BE2C (cell line): ENCODE measurements around the gene WDR45B.

Experiments
- DNase-seq: peaks from one replicate; pipeline ENCODE4 v3.0.0-alpha.2; 2020
- H3K27me3 ChIP-seq: fragments of 250-450 bp; sonication (Bioruptor Pico); 2 replicates; pipeline ENCODE4 v1.5.1; 2020; ENCODE audit warnings: mild to moderate bottlenecking
- H3K36me3 ChIP-seq: fragments of 250-450 bp; sonication (Bioruptor Pico); 2 replicates; pipeline ENCODE4 v1.5.1; 2020; ENCODE audit warnings: mild to moderate bottlenecking
- H3K4me1 ChIP-seq: fragments of 250-450 bp; sonication (Bioruptor Pico); 2 replicates; pipeline ENCODE4 v1.5.1; 2020
- H3K4me3 ChIP-seq: 2 replicates; pipeline ENCODE4 v1.5.1; 2011; ENCODE audit warnings: low read depth, low read length
- H3K9me3 ChIP-seq: fragments of 250-450 bp; sonication (Bioruptor Pico); 2 replicates; pipeline ENCODE4 v1.5.1; 2020
- CTCF ChIP-seq: IDR thresholded peaks from 2 replicates; pipeline ENCODE4 v1.5.1; 2012; ENCODE audit warnings: mild to moderate bottlenecking, low read depth, low read length

WDR45B gene

GRCh38 chr17:82693168-82693867 is 45.1 kb upstream of the WDR45B start:
- Histone ChIP-seq H3K27me3 (peaks cover 6% of the 10 kb centered on the region; the same call in 1 of the 2 replicates), H3K4me1 (no peaks in the 10 kb centered on the region; the same call in 1 of the 2 replicates)

GRCh38 chr17:82692268-82692667 is 44.0 kb upstream of the WDR45B start:
- Histone ChIP-seq H3K4me1 (no peaks in the 10 kb centered on the region; the same call in 1 of the 2 replicates), H3K4me3 (no peak overlapping the region), H3K36me3 (no peaks in the 10 kb centered on the region), H3K9me3 (no peaks in the 10 kb centered on the region), H3K27me3 (peaks cover under 1% of the 10 kb centered on the region; the same call in 1 of the 2 replicates)
- no peak for TF ChIP-seq CTCF
- DNase-seq: no peak

More at GRCh38 chr17:82693168-82693867, 45.1 kb upstream of the WDR45B start:
- TF ChIP-seq CTCF: no peak
- Histone ChIP-seq H3K9me3 (no peaks in the 10 kb centered on the region), H3K4me3 (no peak overlapping the region), H3K36me3 (no peaks in the 10 kb centered on the region)
- DNase-seq: no peak

GRCh38 chr17:82691714-82692113 is 43.5 kb upstream of the WDR45B start:
- no peak for TF ChIP-seq CTCF
- no peak for DNase-seq
- Histone ChIP-seq H3K4me1 (no peaks in the 10 kb centered on the region; the same call in 1 of the 2 replicates), H3K4me3 (no peak overlapping the region), H3K36me3 (no peaks in the 10 kb centered on the region), H3K27me3 (no peaks in the 10 kb centered on the region), H3K9me3 (no peaks in the 10 kb centered on the region)

- Histone ChIP-seq H3K4me1 (no peaks in the 10 kb centered on the region; the same call in 1 of the 2 replicates), H3K27me3 (no peaks in the 10 kb centered on the region), H3K36me3 (no peaks in the 10 kb centered on the region), H3K4me3 (no peak overlapping the region), H3K9me3 (no peaks in the 10 kb centered on the region)
- TF ChIP-seq CTCF: no peak
- DNase-seq: no peak
Observed at GRCh38 chr17:82690786-82691489, 42.7 kb upstream of the WDR45B start.

GRCh38 chr17:82689077-82689476 is 40.8 kb upstream of the WDR45B start:
- H3K36me3 ChIP-seq: no peaks in the 10 kb centered on the region
- TF ChIP-seq CTCF: no peak
- H3K9me3 ChIP-seq: no peaks in the 10 kb centered on the region
- H3K4me3 ChIP-seq: no peak overlapping the region
- no peaks in the 10 kb centered on the region; the same call in 1 of the 2 replicates for H3K4me1 ChIP-seq
- H3K27me3 ChIP-seq: no peaks in the 10 kb centered on the region
- no peak for DNase-seq

GRCh38 chr17:82687871-82688270 is 39.6 kb upstream of the WDR45B start:
- no peak for DNase-seq
- H3K4me3 ChIP-seq: no peak overlapping the region
- no peaks in the 10 kb centered on the region for H3K9me3 ChIP-seq
- TF ChIP-seq CTCF: no peak
- no peaks in the 10 kb centered on the region for H3K27me3 ChIP-seq
- H3K36me3 ChIP-seq: no peaks in the 10 kb centered on the region
- no peaks in the 10 kb centered on the region; the same call in 1 of the 2 replicates for H3K4me1 ChIP-seq
